ENCODE results near the gene HTR3E.

GRCh38 chr3:184116017-184116416 is 19.2 kb downstream of the HTR3E start:
- TF ChIP-seq ZNF274 (IDR thresholded peaks at IDR 0.05; ENCODE audit: low read depth, low read length) (no peak), YY1 (IDR thresholded peaks at IDR 0.05; ENCODE audit: insufficient read depth, insufficient read length) (no peak)
